GM18520 (cell line): ENCODE results near the gene DHX15.

Experiments used
- ATAC-seq: cut with Tn5 transposase; IDR thresholded peaks from one replicate; pipeline ENCODE4 v1.9.1; 2021; ENCODE audit not compliant: unreplicated experiment

DHX15 gene

DNA sequence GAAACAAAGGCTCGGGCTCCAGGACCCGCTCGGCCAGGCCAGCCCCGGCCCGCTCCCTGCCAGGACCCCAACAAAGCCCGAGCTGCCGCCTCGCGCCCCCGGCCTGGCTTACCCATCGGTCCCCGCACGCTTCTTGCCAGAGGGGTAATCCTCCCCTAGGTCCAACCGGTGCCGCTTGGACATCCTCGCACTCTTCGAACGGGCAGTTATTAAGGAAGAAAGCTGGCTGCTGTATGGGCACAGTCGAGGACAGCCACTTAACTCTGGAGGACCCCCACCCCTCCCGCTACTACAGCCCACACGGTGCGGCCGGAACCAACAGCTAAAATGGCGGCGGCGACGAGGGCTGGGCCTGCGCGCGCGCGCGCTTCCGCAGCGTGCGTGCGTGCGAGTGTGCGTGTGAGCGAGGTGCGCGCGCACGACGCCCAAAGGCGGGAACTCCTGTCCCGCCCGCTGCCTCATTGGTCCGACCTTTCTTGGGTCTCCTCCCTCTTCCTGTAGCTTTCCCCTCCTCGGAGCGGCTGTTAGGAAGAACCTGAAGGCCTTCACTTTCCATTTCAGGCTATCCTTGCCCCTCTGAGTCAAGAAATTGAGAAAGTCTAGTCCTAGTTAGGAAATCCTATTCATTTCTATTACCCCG lies at the start of gene DHX15:
TSS of gene DHX15 (minus strand) at position 344 of the 640 bp plus-strand sequence. CDS start at position 183, 161 bp downstream.
- peak; percentile 79 for ATAC-seq

DNA sequence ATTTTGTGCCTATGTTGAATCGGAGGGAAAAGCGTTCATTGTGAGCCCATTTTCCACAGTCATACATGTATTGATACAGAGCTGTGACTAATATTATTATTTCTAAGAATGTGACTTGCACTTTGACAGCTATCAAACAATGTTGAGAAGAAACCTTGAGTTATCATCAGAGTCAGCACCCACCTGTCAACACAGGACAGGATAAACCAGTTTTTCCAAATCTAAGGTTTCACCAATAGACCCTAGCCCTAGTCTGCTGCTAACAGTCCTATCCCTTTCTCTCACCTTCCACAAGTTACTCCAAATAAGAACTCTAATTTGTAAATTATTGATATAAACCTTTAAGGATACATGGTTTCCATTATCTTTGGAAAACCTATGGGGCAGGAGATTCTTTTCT lies 47.7 kb upstream of the DHX15 start:
- no peak for ATAC-seq

DNA sequence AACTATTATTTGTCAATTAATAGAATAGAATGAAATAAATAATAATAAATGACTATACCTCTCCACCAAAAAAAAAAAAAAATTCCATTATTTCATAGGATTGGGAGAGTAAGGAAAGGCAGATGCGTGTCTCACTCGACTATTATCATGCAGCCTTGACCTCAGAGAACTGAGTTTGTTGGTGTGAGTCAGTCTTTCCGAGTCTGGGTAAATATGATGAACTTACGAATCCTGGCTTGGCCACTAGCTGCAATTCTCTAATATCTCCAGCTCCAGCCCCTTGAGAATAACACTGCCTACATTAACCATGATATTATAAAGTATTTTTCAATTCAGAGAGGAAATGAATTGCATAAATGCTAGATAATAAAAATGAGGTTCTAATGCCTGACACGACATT lies 46.6 kb upstream of the DHX15 start:
- ATAC-seq: no peak

DNA sequence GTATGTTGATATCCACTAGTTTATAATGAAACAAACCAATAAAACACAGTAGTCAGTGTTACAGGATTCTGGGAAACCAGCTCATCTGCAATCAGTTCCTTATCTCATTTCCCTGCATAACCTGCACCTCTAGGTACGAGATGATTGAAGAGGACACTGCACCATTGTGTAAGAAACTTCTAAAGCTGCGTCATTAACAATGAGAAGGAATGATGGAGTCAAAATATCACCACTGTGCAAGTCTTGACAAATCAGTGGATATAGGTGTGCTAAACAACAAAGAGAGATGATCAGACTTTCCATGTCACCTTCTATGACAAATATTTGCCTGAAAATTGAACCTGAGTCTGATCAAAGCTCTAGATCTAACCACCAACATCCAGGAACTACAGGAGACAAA lies 40.7 kb upstream of the DHX15 start:
- no peak for ATAC-seq

DNA sequence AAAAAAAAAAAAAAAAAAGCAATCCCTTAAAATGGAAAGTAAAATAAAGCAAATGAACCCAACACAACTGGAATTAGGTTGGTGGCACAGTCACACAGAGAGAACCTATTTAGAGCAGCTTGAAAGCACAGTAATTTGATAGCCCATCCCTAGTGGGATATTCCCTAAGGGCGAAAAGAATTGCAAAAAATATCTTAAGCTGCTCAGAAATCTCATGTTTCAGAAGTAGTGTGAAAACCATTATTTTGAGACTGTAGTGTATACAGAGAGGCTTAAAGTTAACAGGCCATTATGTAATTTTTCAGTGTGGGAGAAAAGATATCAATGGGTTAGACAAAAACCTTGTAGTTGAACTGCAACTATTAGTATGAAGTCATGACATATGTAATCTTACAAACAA lies 40.0 kb upstream of the DHX15 start:
- no peak for ATAC-seq

DNA sequence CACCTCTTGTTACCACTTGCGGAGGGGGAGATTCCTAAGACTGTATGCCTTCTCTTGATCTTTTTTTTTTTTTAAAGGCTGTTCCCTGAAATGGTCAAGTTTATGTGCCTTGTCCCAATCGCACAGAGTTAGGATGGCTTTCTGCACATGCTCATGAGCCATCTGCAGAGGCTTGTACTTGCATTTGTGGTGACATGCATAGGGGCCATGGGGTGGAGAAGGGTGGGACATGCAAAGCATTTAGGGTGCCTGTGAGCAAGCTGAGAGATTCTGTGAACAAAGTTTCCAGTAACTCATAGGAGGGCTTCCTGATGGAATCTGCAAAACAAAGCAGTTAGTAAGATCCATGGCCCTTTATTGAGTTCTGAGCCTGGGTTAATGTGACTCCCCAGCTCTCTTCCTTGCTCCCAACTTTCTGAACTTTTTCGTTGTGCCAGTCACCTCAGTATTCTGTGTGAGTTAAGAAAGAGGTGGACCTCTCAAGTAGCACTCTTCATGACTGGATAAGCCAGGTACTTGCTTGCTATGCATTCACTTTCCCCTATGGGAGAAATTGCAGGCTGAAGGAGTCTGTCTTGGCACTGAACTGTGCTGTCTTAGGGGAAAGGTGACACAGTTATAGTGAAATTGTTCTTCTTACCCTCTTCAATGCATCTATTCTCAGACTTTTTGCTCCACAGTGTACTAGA lies 37.9 kb upstream of the DHX15 start:
- no peak for ATAC-seq

DNA sequence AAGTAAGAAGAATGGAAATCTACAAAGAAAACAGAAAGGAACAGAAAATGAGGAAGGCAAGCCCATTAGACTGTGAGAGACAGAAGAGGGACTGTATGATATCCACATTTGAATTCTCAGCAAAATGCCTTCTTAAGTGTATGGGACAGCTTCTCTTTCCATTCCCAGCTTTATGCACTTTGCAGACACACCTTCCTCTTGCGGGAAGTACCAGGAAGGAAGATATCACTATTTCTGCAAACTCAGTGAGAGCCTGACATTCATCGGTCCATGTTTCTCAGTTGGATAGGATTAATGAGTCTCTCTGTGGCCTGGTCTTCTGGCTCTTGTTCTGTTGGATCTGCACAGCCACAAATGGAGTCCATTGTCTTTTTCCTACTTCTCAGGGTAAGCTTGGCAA lies 31.6 kb upstream of the DHX15 start:
- ATAC-seq: no peak

DNA sequence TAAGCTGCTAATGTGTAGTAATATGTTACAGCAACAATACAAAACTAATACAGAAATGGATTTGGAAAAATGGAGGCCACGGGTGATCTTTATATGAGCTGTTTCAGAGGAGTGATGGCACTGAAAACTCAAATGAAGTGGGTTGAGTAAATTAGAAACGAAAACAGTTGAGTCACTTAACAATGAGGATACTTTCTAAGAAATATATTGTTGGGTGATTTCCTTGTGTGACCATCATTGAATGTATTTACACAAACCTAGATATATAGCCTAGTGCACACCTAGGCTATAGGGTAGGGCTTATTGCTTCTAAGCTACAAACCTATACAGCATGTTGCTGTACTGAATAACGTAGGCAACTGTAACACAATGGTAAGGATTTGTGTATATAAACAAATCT lies 30.5 kb upstream of the DHX15 start:
- ATAC-seq: no peak

DNA sequence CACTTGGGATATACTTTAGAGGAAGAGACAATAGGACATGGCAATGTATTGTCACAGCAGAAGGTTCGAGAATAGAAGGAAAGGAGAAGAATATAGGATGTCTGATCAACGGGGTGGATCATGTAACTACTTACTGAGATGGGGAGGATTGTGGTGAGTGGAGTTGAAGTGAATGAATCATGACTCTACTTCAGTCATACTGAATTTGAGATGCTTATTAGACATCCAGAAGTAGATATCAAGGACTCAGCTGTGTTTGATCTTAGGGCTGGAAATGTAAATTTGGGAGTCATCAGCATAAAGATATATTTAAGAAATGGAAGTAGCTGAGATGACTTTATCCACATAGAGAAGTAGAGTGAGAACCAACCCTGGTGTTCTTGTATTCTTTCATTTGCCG lies 29.1 kb upstream of the DHX15 start:
- ATAC-seq: no peak

DNA sequence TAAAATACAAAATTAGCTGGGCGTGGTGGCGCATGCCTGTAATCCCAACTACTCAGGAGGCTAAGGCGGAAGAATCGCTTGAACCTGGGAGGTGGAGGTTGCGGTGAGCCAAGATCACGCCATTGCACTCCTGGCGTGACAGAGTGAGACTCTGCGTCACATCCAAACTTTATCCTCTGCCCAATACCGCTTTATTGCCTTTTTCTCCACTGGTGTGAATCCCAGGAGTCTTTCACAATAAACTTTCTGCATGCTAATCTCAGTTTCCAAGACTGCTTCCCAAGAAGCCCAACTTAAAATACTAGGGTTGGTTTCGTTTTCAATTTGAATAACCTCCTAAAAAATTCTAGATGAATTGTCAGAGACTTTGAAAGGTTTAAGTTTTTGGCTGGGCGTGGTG lies 27.2 kb upstream of the DHX15 start:
- ATAC-seq: no peak

DNA sequence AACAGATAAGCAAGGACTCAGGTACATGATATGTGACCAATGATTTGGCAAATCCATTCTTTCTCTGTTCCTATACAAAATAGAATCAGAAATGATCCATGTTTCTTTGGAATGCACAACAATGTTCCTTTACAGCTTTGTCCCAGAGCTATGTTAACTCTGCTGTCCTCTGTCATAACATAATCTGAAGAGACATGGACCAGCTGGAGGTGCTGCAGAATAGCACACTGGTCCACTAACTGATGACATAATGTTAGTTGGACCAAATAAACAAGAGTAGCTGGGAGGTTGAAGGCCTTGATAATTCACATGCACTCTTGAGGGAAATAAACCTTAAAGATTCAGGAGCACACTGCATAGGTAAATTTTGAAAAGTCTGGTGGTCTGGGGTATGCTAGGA lies 23.0 kb upstream of the DHX15 start:
- ATAC-seq: no peak

DNA sequence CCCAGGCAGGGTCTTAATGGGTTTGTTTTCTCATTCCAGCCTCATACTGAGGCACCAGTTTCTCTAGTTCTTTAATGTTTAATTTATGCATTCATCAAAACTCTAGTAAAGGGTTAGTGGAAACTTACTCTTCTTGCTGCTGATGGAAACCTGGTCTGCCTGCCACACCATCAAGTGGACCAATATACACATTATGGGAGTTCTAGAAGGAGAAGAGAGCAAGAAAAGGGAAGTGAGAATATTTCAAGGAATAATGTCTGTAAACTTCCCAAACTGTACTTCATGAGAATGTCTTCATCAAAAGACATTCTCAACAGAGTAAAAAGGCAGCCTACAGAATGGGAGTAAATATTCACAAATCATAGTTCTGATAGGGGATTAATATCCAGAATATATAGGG lies 20.9 kb upstream of the DHX15 start:
- ATAC-seq: no peak

DNA sequence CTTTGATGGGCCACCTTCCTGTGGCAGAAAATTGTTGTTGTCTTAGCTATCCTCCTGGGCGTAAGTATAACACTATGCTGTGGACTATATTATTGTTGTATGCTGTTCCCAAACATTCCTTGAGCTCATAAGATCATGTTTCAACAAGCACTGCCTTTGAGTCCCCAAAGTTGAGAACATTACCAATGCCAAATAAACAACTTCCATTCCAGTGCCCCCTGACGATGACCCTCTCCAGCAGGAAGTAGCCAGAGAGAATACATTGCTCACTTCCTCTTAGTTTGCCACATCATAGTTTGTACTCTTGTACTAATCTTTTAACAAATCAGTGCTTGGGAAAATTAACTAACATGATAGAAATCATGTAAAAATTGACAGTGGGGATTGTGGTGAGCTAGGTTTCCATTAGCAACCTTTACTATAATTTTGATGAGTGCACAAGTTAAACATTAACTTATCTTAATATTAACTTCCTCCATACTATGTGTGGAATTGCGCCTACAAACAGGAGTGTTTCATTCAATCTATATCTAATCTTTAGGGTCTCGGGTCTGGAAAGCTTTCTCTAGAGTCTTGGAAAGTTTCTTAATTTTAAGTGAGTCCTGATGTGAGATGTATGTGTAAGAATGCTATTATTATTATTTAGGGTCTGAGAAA lies 20.3 kb upstream of the DHX15 start:
- no peak for ATAC-seq

DNA sequence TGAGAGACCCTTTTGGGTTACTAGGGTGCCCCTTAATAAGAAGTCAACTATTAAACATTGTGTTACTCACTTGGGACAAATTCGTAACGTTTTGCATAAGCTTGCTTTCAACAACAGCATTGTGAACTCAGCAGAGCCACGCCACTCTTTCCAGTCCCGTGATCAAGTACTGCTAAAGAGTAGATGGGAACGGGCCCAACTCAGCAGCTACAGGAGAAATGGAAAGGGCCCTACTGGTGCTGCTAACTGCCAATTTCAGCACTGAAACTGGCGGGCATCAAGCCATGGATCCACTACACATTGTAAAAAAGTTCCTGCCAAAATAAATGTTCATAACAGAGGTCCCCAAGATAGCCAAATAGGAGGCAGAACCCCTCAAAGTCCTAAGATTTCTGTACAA lies 19.0 kb upstream of the DHX15 start:
- no peak for ATAC-seq

DNA sequence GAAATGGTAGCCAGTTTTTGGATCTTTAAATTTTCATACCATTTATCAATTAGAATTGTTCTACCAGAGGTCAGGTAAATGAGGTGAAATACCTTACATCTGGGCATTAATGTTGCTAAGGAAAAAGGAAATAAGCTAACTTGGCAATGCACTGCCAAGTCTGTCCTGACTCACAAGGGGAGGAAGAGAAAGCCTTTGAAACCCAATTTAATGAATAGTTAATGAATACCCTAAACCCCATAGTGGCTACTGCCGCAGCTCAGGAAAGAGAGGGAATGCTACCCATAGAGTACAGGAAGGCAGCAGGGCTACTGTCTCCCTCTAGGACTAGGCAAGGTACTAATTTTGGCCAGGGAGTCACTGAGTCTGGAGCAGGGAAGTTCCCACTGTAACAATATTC lies 16.8 kb upstream of the DHX15 start:
- no peak for ATAC-seq

DNA sequence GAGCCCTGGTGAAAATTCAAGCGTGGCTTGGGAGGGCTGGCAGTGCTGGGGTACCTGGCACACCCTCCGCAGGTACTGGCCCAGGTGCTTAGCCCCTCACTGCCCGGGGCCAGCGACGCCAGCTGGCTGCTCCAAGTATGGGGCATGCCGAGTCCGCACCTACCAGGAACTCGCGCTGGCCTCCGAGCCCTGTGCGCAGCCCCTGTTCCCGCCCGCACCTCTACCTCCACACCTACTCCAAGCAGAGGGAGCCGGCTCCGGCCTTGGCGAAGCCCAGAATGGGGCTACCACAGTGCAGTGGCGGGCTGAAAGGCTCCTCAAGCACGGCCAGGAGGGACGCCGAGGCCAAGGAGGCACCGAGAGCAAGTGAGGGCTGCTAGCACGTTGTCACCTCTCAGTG lies 14.9 kb upstream of the DHX15 start:
- ATAC-seq: no peak

DNA sequence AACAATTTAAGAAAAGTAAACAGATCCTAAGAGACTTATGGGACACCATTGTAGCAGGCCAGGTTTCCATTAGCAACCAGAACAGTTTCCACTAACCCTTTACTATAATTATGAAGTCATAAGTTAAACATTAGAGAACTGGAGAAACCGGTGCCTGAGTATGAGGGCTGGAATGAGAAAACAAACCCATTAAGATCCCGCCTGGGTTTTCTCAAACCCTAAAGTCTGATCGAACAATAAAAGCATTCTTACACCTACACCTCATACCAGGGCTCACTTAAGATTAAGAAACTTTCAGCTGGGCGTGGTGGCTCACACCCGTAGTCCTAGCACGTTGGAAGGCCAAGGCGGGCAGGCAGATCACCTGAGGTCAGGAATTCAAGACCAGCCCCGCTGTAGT lies 13.7 kb upstream of the DHX15 start:
- ATAC-seq: no peak

DNA sequence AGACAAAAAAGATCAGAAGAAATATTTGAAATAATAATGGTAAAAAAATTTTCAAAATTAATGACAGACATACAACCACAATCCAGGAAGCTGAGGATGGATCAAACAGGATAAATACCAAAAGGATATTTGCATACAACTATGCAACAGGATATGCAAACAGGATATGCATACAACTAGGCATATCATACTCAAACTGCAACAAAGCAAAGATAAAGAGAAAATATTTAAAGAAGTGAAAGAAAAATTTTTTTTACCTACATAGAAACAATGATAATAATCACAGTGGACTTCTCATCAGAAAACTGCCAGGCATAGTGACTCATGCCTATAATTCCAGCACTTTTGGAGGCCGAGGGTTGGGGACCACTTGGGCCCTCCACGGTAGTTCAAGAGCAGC lies 11.3 kb upstream of the DHX15 start:
- no peak for ATAC-seq

DNA sequence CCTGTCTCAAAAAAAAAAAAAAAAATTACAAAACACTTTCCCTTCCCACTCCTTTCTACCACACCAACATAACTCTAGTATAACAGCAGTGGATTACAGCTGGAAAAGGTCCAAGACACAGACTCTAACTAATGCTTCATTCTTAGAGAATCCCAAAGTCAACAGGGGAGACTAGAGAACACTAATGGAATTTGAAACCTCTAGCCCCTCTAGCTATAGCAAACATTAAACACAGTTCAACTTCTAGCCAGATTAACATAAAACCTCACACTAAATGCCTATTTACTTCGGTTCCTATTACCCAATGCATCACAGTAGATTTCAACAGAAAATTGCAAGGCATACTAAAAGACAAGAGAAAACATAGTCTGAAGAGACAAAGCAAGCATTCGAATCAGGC lies 10.5 kb upstream of the DHX15 start:
- no peak for ATAC-seq

DNA sequence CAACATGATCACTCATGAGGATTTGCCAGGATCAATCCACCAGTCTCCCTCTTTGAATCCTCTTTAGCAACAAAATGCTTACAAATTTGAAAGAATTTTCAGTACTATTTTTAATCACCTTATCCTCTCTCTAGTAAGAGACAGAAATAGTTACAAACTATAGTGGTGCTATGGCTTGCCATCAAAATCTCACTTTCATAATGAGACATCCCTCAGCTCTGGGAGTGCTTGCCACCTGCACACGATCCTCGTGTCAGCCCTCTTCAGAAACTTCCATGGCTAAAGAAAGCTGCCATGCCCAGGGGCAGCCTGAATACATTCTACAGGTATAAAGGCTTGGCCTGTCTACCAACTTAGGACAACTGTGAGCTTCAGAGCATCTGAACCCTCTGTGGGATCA lies 5.1 kb upstream of the DHX15 start:
- ATAC-seq: peak; percentile 42

DNA sequence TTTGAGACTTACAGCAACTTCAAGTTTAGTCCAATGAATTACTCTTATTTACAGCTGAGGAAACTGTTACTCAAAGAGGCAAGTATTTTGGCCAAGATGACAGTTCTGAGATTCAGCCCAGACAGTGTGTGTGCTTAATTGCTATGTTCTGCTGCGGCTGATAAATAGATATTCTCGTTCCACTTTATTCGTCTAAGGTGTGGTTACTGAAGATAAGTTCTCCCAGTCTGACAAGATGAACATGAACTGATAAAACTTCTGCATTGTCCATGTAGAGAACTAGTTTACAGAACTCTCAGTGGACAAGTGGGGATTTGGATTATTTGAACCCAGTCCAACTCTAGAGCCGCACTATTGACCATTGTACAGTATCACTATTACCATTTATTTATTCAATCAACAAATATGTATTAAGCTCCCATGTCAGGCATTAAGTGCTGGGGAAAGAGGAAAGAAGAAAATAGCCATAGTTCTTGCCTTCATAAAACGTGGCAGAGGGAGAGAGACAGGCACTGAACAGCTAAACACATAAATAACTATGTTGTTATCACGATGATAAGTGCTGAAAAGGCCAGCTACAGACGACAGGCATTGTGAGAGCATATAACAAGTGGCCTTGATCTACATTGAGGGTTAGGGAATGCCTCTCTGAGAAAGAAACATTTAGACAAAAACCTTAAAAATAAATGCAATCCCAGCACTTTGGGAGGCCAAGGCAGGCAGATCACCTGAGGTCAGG lies 4.0 kb upstream of the DHX15 start:
- no peak for ATAC-seq
